Measurements from ENCODE around the gene MYBBP1A. TPM values are rescaled to one million over a fixed set of nuclear protein-coding genes. Genes with fewer than 3 reads are reported as not detected.

The MYBBP1A gene
- total RNA-seq, 1 experiment from 2014 or later: 163 TPM

GRCh38 chr17:4540687-4541327 lies 14.4 kb downstream of the MYBBP1A start (continued):
- no peak for TF ChIP-seq ARID4B (CRISPR knock-in tag; IDR thresholded peaks at IDR 0.05; ENCODE audit: borderline replicate concordance)

- peak; percentile 7 for ATAC-seq
- H3K4me1 Mint-ChIP-seq: peaks cover 14% of the 10 kb centered on the region
- no peak overlapping the region for H3K27ac Mint-ChIP-seq
- peaks cover 23% of the 10 kb centered on the region for H3K36me3 Mint-ChIP-seq
- H3K9me3 Mint-ChIP-seq: no peaks in the 10 kb centered on the region
- H3K27me3 Mint-ChIP-seq (ENCODE audit: low read depth): peaks cover 2% of the 10 kb centered on the region; the same call in 1 of the 2 replicates
- POLR2A ChIA-PET: no interaction called here
- CTCF ChIA-PET: interaction anchor here (0.5 to 8.2 kb wide), 6 partner anchors 9 to 126 kb away, joined by 3 to 57 read pairs (median 3); partner anchors contain the start of gene SPNS3
- no peak overlapping the region for H3K4me3 Mint-ChIP-seq
- DNase-seq (ENCODE audit: low spot score): peak; percentile 51
- TF ChIP-seq SMAD4 (CRISPR knock-in tag; IDR thresholded peaks at IDR 0.05) (no peak), TEAD1 (CRISPR knock-in tag; IDR thresholded peaks at IDR 0.05) (no peak), ESRRA (CRISPR knock-in tag; IDR thresholded peaks at IDR 0.05; ENCODE audit: borderline replicate concordance) (no peak), ZNF423 (CRISPR knock-in tag; IDR thresholded peaks at IDR 0.05) (no peak), ZNF671 (CRISPR knock-in tag; IDR thresholded peaks at IDR 0.05) (no peak), ZMAT4 (CRISPR knock-in tag; IDR thresholded peaks at IDR 0.05) (no peak), ATF3 (CRISPR knock-in tag; conservative IDR thresholded peaks at IDR 0.05) (no peak), IRF2 (CRISPR knock-in tag; IDR thresholded peaks at IDR 0.05; ENCODE audit: borderline replicate concordance, low read depth) (no peak), NR3C1 (CRISPR knock-in tag; conservative IDR thresholded peaks at IDR 0.05; ENCODE audit: low read depth) (no peak), MYBL2 (CRISPR knock-in tag; IDR thresholded peaks at IDR 0.05) (no peak), IRF1 (CRISPR knock-in tag; IDR thresholded peaks at IDR 0.05) (no peak), CTCF (IDR thresholded peaks at IDR 0.05) (no peak), TCF7 (CRISPR knock-in tag; IDR thresholded peaks at IDR 0.05; ENCODE audit: low read depth) (no peak), ATF2 (CRISPR knock-in tag; IDR thresholded peaks at IDR 0.05; ENCODE audit: borderline replicate concordance, low read depth) (no peak), KAT7 (CRISPR knock-in tag; IDR thresholded peaks at IDR 0.05; ENCODE audit: borderline replicate concordance) (no peak)
Measured at GRCh38 chr17:4540224-4540651, 14.9 kb downstream of the MYBBP1A start.
